HT1080 (cell line): ENCODE data around the gene CLEC11A. TPM values are rescaled to one million over a fixed set of nuclear protein-coding genes. Genes with fewer than 3 reads are reported as not detected.

Experiments
- DNase-seq: peaks from one replicate; pipeline ENCODE4 v3.0.0-alpha.2; 2015; ENCODE audit warnings: low read depth
- polyA plus RNA-seq, 2 experiments: library from polyadenylated mRNA; depleted of rRNA; stranded (reverse); fragments of >200 nt; gene quantifications; 2 replicates each; pipeline ENCODE4 v1.2.3, GENCODE V29; 2015
- total RNA-seq: library from RNA; depleted of rRNA; stranded (reverse); fragments of >200 nt; shearing (Covaris generic); gene quantifications from 2 replicates; pipeline ENCODE4 v1.2.3, GENCODE V29; 2014; rRNA removed

Gene CLEC11A, protein sequence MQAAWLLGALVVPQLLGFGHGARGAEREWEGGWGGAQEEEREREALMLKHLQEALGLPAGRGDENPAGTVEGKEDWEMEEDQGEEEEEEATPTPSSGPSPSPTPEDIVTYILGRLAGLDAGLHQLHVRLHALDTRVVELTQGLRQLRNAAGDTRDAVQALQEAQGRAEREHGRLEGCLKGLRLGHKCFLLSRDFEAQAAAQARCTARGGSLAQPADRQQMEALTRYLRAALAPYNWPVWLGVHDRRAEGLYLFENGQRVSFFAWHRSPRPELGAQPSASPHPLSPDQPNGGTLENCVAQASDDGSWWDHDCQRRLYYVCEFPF
- 163 and 168 TPM in 2 replicates for total RNA-seq
- 223 and 258 TPM in 2 replicates for polyA plus RNA-seq (2015; cell fraction: cytosol; rRNA removed)
- polyA plus RNA-seq (2015; cell fraction: nucleus; rRNA removed) = 403 and 448 TPM in 2 replicates

DNA sequence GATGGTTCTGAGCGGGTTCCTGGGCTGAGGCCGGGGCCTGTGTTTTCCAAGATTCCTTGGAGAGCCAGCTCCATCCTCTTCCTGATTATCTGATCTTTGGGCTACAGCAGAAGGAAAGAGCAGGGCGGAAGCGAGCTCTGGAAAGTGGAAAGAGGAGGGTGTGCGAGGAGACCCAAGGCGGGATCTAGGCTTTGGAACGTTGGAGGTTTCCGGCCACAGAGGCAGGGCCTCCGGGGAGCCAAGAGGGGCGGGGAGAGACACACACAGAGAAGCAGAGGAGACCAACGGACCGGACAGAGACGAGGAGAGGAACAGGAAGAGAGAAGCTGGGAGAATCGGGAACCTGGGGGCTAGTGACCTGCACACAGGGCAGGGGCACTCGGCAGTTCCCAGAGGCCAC is at the start of gene CLEC11A:
Gene CLEC11A, plus strand, starts transcription at position 296 of the 400 bp plus-strand sequence. CDS start 162 bp downstream, outside the sequence.
- peak; percentile 91 for DNase-seq

DNA sequence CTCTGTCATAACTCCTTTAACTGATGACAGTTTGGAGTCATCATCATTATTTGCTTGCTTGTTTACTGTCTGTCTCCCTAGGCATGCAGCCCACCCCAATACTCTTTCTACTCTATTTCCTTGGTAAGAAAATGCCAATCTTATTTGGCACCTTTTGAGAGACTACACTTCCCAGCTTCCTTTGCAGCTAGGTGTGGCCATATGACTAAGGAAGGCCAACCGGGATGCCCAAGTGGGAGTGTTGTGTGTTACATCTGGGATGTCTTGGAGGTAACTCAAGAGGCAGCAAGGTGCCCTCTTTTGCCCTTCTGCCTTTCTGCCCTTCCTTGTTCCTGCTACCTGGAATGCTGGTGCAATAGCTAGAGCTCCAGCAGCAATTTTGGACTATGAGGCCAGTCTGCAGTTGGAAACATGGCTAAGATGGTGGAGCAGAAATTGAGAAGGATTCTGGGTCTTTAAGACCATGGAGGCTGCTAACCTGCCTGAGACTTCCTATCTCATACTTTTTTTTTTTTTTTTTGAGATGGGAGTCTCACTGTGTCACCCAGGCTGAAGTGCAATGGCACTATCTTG is 46.5 kb upstream of the CLEC11A start:
- DNase-seq = no peak

DNA sequence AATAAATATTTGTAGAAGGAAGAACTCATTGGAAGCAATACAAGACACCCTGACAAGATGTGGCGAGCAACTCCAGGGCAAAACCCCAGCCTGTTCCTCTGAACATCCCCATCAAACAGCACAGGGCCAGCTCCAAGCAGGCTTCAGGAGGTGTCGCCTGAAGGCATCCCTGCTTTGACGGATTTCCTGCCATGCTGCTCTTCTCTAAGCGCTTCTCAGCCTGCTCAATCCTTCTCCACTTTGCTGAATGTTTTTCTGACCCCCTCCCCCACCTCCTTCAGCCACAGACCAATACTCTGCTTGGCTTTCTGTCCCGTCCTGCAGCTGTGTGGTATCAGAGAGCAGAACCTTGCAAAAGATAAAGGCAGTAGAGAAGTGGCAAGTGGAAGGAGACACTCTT is 45.5 kb upstream of the CLEC11A start:
- DNase-seq = no peak

DNA sequence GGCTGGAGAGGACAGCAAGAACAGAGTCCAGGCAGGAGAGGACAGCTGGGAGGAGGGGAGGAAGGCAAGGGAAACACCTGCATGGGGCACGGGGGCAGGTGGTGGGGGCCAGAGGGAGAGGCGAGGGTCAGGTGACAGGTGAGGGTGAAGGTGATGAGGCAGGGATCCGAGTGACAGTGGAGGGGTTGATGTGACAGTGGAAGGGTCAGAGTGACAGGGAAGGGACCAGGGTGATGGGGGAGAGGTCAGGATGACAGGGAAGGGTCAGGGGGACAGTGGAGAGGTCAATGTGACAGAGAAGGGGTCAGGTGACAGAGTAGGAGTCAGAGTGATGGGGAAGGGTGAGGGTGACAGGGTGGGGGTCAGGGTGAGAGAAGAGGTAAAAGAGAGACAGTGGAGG is 44.8 kb upstream of the CLEC11A start:
- DNase-seq = no peak

DNA sequence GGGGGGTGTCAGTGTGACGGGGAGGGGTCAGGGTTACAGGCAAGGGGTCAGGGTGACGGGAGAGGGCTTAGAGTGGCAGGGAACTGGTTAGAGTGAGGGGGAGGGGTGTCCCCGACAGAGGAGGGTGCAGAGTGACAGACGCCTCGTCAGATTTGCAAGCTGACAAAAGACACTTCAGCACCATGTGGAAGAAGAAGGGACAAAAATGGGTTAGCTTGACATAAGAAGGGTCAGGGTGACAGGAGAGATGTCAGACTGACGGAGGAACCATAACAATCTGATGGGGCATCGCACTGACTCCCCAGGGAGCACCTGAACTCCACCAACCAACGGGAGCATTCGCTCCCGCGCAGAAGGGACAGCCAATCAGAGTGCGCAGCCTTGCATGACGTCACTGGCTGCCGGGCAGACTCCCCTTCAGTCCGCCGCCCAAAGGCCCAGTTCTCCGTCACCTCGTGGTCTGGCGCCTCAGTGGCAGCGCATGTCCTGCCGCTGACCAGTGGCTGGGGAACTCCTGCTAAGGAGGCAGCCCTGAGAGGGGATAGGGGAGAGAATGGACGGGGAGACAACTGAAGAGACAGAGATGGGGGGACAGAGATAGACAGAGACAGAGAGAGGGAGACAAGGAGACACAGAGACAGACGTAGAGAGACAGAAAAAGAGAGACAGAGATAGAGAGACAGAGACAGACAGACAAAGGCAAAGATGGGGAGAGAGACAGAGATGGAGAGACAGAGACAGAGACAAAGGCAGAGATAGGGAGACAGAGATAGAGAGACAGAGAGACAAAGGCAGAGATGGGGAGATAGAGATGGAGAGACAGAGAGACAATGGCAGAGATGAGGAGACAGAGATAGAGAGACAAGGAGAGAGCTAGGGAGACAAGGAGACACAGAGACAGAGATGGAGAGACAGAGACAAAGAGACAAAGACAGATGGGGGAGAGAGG is 43.7 kb upstream of the CLEC11A start:
- DNase-seq = peak; percentile 65

DNA sequence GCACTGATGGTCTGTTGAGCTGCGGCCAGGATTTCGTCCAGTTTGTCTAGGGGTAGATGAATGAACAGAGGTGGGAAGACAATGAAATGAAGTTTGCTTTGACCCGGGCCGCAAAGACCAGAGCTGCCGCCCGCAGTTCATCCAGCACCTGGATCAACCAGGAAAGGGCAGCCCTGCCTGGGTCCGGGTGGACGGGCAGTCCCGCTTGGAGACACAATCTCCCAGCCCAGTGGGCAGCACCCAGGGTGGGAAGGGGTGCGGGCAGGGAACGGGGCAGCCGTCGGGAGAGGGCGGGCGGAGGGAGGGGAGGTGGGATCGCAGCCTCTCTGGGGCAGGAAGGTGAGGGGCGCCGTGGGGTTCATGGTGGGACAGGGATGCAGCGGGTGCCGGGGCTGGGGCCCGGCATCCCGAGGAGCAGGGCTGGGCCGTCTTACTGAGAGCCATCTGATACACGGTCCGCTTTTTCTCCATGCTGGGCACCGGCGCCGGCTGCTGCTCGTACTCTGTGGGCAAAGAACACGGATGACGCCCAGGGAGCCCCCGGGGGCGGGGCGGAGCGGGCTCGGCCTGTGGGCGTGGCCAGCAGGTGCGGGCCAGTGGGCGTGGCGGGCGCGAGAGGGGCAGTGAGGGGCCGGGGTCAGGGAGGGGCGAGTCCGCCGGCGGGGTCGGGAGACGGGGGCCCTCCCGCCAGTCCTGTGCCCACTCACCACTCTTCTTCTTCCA is 36.7 kb upstream of the CLEC11A start:
- DNase-seq = no peak

DNA sequence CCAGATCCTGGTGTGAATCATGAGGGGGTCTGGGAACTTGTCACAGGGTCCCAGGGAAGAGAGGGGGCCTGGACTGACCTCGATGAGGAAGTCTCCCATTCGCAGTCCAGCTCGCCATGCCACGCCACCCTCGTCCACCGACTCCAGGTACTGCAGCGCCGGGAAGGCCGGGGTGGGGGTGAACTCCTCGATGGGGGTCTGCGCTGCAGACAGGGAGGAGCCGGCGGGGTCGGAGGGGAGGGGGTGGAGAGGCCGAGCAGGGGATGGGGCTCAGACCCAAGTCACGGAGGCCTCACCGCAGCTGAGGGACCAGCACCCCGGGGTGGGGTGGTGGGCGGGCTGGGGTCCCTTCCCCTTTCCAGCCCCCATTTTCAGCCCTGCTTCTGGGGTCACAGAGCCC is 34.4 kb upstream of the CLEC11A start:
- no peak for DNase-seq

DNA sequence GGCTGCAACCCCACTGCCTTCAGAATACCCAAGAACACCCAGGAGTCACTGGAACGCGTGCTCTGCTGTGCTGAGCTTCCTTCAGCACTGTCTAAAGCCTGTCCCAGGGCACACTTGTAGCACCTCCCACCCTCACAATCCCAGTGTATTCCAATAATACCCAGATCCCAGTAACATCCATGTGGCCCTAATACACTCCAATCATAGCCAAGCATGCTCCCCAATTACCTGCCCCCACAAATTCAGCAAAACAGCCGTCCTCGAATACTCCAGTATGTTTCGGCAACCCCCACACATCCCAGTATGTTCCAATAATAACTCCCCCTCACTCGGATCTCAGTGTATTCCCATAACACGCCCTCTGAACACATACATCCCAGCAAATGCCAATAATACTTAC is 32.7 kb upstream of the CLEC11A start:
- DNase-seq = no peak

DNA sequence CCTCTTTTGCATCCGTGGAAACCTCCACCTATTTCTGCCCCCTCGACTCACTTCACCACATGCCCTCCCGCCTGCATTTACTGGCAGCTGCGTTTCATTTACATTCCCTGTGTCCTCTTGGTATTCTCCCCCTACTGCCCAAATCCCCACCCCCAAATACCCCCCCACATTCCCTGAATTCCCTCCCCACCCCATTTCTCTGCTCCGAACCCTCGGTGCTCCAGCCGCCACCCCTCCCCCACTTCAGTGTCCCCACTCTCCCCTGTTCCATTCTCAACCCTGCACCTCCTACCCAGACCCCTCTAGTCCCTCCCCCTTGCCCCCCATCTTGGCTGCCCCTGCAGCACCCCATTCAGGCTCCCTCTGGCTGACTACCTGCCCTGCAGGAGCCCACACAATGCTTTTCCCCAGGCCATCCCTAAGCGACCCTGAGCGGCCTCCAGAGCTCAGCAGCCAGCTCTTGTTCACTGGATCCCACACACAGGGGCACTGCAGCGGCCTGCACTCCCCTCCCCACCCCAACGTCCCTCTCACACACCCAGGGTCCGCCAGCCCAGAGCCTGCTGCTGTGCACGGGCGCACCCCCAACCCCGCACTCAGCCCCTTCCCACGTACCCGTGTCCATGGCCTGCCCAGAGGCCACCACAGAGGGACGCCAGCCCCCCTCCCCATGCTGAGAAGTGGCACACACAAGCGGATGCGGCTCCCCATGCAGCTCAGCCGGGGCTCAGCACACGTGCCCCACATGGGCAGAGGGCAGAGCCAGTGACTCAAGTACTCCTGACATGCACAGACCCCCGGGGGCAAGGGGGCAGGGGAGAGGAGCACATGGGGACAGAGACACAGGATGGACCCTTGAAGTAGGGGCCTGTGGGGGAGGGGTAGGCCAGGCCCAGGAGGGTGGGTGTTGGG is 29.8 kb upstream of the CLEC11A start:
- no peak for DNase-seq

DNA sequence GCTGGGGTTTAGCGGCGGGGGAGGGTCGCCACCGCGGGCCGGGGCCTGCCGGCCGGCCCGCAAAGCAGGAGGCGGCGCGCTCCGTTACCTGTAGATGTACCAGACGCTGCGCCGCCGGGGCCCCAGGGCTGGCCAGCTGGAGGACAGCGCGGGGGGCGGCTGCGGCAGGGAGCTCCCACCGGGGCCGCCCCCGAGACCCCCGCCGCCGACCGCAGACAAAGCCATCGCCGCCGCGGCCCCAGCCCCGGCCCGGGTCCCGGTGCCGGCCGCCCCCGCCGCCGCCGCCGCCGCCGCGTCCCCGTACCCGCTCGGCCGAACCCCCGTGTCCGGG is 28.4 kb upstream of the CLEC11A start:
- DNase-seq = no peak

DNA sequence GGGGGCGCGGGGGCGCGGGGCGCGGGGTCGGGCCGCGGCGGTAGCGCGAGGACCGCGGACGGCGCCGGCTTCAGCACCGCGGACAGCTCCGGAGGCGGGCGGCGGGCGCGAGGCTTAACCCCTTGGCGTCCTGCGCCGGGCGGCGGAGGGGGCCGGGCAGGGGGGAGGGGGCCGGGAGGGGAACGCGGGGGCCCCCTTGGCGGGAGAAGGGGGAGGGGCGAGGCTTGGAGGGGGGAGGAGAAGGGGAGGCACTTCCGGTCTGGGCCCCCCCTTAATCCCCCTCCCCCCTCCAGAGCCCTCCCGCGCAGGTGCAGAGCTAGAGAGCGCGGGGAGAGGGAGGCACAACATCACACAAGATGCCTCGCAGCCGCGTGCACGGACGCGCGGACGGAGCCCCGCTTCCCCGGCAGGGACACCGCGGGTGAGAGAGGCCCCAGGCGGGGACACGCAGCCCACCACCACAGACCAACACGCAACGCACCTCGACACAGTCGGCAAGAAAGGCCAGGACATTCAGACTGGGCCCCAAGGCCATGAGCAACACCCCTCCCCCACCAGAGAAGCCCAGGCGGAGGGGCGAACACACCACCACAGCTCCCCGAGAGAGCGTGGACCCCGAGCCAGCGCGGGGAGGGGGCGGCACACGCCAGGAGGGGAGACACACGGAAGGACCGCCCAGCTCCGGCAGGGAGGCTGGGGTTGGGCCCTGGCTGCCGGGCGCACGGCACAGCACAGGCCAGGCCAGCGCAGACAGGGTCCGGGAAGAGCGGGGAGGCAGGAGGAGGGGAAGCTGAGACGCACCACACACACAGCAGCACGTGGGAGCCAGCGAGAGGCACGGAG is 27.7 kb upstream of the CLEC11A start:
- no peak for DNase-seq

DNA sequence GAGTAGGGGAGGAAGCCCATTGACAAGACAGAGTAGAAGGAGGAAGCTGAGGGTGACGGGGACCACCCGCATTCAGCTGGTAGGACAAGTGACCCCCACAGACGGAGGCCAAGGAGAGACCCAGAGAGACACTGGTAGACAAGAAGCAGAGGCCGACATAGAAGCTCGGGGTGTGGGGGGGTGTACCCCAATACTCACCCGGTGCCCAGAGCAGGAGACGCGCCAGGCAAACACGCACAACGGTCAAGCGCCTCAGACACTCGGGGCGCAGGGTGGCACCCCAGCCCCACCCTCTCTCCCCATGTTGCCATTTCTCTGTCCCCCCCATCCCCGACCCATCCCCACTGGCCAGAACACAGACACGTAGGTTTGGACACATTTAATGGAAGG is 27.1 kb upstream of the CLEC11A start:
- DNase-seq = no peak

DNA sequence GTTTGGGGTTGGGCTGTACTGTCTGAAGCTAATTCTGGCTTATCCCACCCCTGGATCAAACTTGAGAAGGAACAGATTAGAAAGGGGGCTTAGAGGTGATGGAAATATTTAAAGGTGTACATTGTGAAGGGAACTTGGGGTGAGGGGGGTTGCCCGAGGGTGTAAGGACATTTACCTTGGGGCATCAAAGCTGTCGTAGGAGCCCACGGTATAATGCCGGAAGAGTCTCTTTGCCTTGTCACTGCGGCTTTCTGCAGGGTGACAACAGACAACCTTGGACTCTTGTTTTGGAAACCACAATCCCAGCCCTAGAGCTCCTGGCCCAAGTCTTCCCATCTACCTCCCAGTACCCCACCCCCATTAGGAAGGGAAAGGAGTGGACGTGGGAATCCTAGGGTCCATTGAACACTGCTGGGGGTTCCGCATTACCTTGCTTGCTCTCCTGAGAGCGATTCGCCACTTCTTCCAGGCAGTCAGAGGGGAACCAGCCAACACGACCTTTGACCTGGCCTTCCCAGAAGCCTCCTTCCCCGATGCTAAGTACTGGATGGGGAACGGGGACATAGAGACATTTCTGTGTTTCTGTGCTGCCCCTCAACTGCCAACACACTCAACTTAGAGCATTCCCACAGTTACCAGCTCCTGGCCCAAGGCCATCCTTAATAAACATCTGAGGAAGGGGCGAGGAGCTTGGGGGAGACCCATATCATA is 25.6 kb upstream of the CLEC11A start:
- DNase-seq = no peak

DNA sequence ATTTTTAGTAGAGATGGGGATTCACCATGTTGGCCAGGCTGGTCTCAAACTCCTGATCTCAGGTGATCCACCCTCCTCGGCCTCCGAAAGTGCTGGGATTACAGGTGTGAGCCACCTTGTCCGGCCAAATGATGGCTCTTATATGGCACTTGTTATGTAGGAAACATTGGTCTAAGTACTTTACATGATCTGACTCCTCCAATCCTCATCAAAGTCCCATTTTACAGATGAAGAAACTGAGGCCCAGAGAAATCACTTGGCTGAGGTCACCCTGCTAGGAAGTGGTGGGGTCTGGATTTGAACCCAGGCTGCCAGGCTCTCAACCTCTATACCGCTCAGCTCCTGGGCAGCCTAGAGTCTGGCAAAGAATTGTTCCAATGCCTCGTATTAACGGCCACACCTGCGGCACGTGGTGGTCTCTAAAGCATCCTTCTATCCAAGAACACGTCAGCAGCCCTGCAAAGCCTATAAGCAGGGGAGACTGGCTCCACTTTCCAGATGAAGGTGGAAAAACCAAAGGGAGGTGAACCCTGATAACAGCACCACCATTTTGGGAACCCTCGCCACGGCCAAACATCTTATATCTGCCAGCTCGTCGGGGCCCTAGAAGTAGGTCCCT is 21.7 kb upstream of the CLEC11A start:
- no peak for DNase-seq

DNA sequence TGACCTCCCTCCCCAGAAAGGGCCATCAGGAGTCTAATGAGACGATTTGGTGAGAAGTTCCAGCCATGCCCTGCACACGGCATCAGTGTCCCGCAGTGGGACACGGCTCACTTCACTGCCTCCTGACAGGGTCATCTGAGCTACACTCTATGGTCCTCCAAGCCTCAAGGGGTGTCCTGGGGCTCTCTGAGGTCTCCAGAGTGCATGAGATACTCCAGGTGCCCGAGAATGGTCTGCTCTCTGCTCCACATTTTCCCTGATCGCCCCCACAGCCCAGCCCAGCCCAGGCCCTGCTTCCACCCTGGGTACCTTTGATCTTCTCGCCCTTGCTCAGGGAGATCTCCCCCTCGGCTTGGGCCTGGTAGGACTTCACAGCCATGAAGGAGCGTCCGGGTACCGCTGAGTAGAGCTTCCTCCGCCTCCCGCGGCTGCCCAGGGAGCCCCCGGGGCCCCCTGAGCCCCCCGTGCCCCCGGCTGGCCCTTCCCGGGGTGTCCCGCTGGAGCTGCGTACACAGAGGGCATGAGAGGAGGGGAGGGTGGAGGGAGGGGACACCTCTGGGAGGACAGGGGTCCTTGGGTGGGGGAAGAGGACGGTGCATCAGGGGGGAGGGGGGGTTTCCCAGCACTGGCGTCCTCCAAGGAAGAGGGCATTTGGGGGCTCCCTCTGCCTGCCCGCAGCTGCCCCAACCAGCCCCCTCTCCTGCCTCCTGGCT is 20.9 kb upstream of the CLEC11A start:
- no peak for DNase-seq

DNA sequence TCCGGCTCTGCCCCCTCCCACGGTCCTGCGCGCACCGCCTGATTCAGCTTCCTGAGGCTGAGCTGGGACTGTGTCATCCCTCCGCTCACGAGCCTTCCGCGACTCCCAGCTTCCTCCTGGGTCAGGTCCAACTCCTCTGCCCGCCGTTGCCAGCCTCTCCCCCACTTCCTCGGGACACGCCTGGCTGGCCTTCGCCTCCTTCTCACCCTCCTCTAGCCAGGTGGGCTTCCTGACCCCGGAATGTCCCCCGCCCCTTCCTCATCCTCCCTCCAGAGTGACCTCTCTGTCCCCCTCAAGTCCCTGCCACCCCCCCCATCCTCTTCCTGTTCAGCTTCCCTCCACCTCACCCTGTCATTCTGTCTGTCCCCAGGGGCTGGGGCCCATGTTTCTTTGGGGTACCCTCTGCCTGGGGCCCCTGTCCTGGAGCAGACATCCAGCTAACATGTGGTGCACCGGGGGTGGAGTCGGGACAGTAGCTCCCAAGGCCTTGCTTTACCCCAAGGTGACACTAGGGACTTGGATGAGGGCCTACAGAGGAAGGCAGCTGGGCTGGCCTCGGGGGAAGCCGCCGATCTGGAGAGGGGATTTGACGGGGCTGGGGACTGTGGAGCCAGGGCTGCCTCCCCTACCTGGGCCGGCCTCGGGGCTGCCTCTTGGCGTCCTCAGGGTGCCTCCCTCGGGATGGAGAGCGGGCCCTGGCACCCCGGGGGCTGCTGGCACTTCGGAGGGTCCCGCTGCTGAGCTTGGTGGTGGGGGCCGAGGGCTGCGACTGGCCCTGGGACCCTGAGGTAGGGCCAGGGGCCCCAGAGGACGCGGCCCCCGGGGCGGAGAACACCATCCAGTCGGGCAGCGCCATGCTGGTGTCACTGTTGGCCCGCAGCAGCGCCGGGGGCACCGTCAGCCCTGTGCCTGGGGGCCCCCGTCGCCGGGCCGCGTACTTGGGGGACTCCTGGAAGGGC is 20.0 kb upstream of the CLEC11A start:
- DNase-seq = peak; percentile 87
